Stomach (tissue), 4 donors: ENCODE data around the gene MYOZ3.

ENCODE experiments used
- POLR2AphosphoS5 ChIP-seq, 3 donors: sonication (generic); formaldehyde crosslinking; IDR thresholded peaks; one replicate each; pipeline ENCODE4 v1.6.1; 2016; ENCODE audit warnings: antibody characterized with exemption in 3 of 3
- TF ChIP-seq, protein P1 (sequence below), 7 experiments: fragments of 450-650 bp in 4 of 7; fragments of 200-600 bp in 3 of 7; sonication (generic) in 3 of 7; IDR thresholded peaks; one replicate each; pipeline ENCODE4 v1.5.1; 2016 to 2019; ENCODE audit warnings: antibody characterized with exemption in 7 of 7, control low read depth in 2 of 7, mild to moderate bottlenecking in 1 of 7

DNA sequence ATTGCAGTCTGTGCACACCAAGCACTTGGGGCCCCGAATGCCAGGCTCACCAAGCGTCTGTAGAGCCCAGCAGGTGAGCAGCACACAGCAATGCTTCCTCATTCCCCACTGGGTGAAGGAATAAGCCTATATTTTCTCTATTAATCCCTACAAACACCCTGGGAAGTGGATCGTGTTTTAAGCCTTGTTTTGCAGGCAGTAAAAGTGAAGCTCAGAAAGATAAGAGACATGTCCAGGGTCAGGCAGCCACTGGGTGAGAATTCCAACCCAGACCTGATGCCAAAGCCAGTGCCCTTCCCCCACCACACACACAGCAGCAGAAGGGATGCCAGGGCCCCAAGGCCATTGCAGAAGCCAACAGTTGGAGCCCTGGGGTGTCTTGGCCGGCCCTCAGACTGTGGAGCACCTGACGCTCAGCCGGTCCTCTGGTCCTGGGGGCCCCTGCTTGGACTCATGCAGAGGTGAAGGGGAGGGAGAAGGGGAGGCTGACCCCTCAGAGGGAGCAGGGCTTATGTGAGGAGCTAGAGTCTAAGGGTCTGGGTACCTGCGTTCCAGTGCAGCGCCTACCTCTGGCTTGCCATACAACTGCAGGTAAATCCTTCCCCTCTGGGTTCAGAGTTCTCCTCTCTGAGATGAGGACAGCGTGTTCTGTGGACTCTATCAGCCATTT is 46.9 kb upstream of the MYOZ3 start:
- TF ChIP-seq, protein P1, sequence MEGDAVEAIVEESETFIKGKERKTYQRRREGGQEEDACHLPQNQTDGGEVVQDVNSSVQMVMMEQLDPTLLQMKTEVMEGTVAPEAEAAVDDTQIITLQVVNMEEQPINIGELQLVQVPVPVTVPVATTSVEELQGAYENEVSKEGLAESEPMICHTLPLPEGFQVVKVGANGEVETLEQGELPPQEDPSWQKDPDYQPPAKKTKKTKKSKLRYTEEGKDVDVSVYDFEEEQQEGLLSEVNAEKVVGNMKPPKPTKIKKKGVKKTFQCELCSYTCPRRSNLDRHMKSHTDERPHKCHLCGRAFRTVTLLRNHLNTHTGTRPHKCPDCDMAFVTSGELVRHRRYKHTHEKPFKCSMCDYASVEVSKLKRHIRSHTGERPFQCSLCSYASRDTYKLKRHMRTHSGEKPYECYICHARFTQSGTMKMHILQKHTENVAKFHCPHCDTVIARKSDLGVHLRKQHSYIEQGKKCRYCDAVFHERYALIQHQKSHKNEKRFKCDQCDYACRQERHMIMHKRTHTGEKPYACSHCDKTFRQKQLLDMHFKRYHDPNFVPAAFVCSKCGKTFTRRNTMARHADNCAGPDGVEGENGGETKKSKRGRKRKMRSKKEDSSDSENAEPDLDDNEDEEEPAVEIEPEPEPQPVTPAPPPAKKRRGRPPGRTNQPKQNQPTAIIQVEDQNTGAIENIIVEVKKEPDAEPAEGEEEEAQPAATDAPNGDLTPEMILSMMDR (IDR thresholded peaks at IDR 0.05), result no peak
- no peak for TF ChIP-seq POLR2AphosphoS5 (IDR thresholded peaks at IDR 0.05)
